ENCODE results near the gene FRYL.

- no peak for TF ChIP-seq CTCF (conservative IDR thresholded peaks at IDR 0.05)
- TF ChIP-seq ZFX (IDR thresholded peaks at IDR 0.05) = no peak
These were observed 57.3 kb downstream of the FRYL start for GRCh38 chr4:48722509-48723446.
